Loucy (cell line): ENCODE measurements around the gene ZCCHC24.

Experiments
- EZH2phosphoT487 ChIP-seq: fragments of 200-600 bp; IDR thresholded peaks from 2 replicates; pipeline ENCODE4 v1.6.1; 2018; ENCODE audit warnings: antibody characterized with exemption, mild to moderate bottlenecking, moderate library complexity, borderline replicate concordance
- TF ChIP-seq, protein P1 (sequence below): fragments of 200-600 bp; sonication (generic); conservative IDR thresholded peaks from 2 replicates; pipeline ENCODE4 v1.5.1; 2014; ENCODE audit warnings: mild to moderate bottlenecking, antibody characterized with exemption, low read length

DNA sequence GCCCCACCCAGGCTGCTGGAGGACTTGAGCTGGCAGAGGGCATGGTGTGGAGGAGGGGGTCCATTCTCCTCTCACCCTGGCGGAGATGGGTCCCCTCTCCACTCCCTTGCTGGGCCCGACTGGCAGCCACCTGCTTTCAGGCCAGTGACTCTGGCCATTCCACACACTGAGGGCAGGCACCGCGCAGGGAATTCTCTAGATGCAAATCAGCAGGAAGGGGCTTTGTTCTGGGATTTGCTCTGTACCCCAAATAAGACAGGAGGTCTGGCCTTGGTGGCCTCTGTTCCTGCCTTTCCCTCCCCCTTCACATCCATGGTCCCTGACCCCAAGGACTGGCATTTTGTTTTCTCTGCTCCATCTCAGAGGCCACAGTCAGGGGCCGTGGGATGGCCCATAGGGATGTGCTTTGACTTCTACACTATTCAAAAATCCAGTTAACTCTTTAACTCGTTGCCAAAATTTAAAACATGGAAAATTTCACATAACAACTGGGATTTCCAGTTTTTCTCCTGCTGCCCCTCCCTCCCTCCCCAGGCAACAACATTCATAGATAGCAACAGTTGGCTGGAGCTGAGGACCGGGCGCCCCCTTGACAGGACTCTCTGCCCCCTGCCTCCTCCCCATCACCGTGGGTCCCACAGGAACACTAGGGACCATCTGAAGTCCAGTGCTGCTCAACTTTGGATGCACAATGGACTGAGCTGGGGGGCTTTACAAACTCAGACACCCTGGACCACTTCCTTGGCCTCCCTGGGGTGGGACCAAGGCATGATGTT, 64.3 kb downstream of the ZCCHC24 start:
- TF ChIP-seq, protein P1, sequence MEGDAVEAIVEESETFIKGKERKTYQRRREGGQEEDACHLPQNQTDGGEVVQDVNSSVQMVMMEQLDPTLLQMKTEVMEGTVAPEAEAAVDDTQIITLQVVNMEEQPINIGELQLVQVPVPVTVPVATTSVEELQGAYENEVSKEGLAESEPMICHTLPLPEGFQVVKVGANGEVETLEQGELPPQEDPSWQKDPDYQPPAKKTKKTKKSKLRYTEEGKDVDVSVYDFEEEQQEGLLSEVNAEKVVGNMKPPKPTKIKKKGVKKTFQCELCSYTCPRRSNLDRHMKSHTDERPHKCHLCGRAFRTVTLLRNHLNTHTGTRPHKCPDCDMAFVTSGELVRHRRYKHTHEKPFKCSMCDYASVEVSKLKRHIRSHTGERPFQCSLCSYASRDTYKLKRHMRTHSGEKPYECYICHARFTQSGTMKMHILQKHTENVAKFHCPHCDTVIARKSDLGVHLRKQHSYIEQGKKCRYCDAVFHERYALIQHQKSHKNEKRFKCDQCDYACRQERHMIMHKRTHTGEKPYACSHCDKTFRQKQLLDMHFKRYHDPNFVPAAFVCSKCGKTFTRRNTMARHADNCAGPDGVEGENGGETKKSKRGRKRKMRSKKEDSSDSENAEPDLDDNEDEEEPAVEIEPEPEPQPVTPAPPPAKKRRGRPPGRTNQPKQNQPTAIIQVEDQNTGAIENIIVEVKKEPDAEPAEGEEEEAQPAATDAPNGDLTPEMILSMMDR: no peak
- no peak for TF ChIP-seq EZH2phosphoT487
